ENCODE measurements around the gene DIAPH2. TPM values are rescaled to one million over a fixed set of nuclear protein-coding genes. Genes with fewer than 3 reads are reported as not detected.

The DIAPH2 gene
- total and polyA plus RNA-seq, 2 donors (not counting 1 experiment from before 2014, with no cell fraction given): 4.2 to 32.4 TPM

GRCh38 chrX:97461763-97462162 lies 777.1 kb downstream of the DIAPH2 start:
- no peak for ATAC-seq (ENCODE audit: low read depth)
- H3K9me3 ChIP-seq (ENCODE audit: control extremely low read depth in 1 of 3, control insufficient read depth in 2 of 3, insufficient read depth in 1 of 3, low read length in 2 of 3): no peaks in the 10 kb centered on the region
- no peak overlapping the region for H3K27ac ChIP-seq (ENCODE audit: low read length in 2 of 2)
- H3K36me3 ChIP-seq (replicated peaks in 1 of 2; ENCODE audit: control extremely low read depth in 1 of 2, control insufficient read depth in 1 of 2, extremely low read depth in 1 of 2, insufficient read depth in 2 of 2, low read length in 1 of 2): no peaks in the 10 kb centered on the region
- H2AFZ ChIP-seq (ENCODE audit: insufficient read depth, low read depth, low read length, poor library complexity, severe bottlenecking): no peak overlapping the region
- no peaks in the 10 kb centered on the region for H3K79me2 ChIP-seq (ENCODE audit: control insufficient read depth, insufficient read depth, low read length)
- CTCF ChIA-PET: no interaction called here
- Mint-ChIP-seq H3K27me3 (no peaks in the 10 kb centered on the region), H3K4me3 (no peak overlapping the region), H3K27ac (no peak overlapping the region), H3K4me1 (no peaks in the 10 kb centered on the region), H3K9me3 (ENCODE audit: insufficient read depth) (no peaks in the 10 kb centered on the region)
- no CpG with 5 or more reads among the region's 1 CpG for WGBS (ENCODE audit: insufficient coverage)
- no peak overlapping the region for H3K4me2 ChIP-seq (replicated peaks; ENCODE audit: low read depth, low read length, poor library complexity, severe bottlenecking)
- TF ChIP-seq EZH2 (IDR thresholded peaks at IDR 0.05; ENCODE audit: borderline replicate concordance, insufficient read depth, low read depth, low read length, poor library complexity, severe bottlenecking): no peak
- TF ChIP-seq, protein P1, sequence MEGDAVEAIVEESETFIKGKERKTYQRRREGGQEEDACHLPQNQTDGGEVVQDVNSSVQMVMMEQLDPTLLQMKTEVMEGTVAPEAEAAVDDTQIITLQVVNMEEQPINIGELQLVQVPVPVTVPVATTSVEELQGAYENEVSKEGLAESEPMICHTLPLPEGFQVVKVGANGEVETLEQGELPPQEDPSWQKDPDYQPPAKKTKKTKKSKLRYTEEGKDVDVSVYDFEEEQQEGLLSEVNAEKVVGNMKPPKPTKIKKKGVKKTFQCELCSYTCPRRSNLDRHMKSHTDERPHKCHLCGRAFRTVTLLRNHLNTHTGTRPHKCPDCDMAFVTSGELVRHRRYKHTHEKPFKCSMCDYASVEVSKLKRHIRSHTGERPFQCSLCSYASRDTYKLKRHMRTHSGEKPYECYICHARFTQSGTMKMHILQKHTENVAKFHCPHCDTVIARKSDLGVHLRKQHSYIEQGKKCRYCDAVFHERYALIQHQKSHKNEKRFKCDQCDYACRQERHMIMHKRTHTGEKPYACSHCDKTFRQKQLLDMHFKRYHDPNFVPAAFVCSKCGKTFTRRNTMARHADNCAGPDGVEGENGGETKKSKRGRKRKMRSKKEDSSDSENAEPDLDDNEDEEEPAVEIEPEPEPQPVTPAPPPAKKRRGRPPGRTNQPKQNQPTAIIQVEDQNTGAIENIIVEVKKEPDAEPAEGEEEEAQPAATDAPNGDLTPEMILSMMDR (IDR thresholded peaks at IDR 0.05): no peak
- DNase-seq: no peak
- no peak overlapping the region for H3K4me3 ChIP-seq (ENCODE audit: control extremely low read depth in 1 of 5, extremely low read depth in 1 of 5, insufficient read depth in 1 of 5, low read depth in 2 of 5, low read length in 4 of 5)
- no peak overlapping the region for H3K9ac ChIP-seq (ENCODE audit: low read length)
- intact Hi-C loops (cut with micrococcal nuclease): no loop called here
- POLR2A ChIA-PET: no interaction called here
- H4K20me1 ChIP-seq (ENCODE audit: control insufficient read depth, insufficient read depth, low read length, poor library complexity, severe bottlenecking): no peaks in the 10 kb centered on the region
- no peaks in the 10 kb centered on the region for H3K4me1 ChIP-seq (ENCODE audit: control insufficient read depth in 2 of 2, insufficient read depth in 2 of 2, low read length in 2 of 2)
- no peaks in the 10 kb centered on the region for H3K27me3 ChIP-seq (replicated peaks in 1 of 4; ENCODE audit: control extremely low read depth in 1 of 4, control insufficient read depth in 3 of 4, insufficient read depth in 4 of 4, low read length in 3 of 4)

DNA sequence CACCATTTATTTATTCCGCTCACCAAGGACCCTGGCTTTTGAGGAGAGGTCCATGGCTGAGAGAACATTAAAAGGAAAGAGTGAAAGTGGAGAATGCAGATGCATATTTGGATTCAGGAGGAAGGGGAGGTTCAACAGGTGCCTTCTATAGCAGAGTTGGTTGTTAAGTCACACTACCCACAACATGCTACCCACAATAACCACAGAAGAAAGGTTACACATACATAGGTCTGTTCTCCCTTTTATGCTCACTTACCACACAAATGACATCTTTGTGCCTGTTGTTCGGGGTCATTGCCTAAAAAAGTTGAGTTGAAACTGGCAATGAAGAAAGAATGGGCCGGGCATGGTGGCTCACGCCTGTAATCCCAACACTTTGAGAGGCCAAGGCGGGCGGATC lies 786.4 kb downstream of the DIAPH2 start:
- H3K4me1 ChIP-seq (ENCODE audit: control insufficient read depth in 2 of 2, insufficient read depth in 2 of 2, low read length in 2 of 2): no peaks in the 10 kb centered on the region
- TF ChIP-seq, protein P1 (IDR thresholded peaks at IDR 0.05): no peak
- no peak for TF ChIP-seq EZH2 (IDR thresholded peaks at IDR 0.05; ENCODE audit: borderline replicate concordance, insufficient read depth, low read depth, low read length, poor library complexity, severe bottlenecking)
- intact Hi-C loops (cut with micrococcal nuclease): no loop called here
- no peaks in the 10 kb centered on the region for H3K79me2 ChIP-seq (ENCODE audit: control insufficient read depth, insufficient read depth, low read length)
- ChIA-PET POLR2A (no interaction called here), CTCF (no interaction called here)
- no peak overlapping the region for H3K4me3 ChIP-seq (ENCODE audit: control extremely low read depth in 1 of 5, extremely low read depth in 1 of 5, insufficient read depth in 1 of 5, low read depth in 2 of 5, low read length in 4 of 5)
- no peak overlapping the region for H3K27ac ChIP-seq (ENCODE audit: low read length in 2 of 2)
- no peak for DNase-seq
- H3K9me3 Mint-ChIP-seq (ENCODE audit: insufficient read depth): no peaks in the 10 kb centered on the region
- H3K36me3 ChIP-seq (replicated peaks in 1 of 2; ENCODE audit: control extremely low read depth in 1 of 2, control insufficient read depth in 1 of 2, extremely low read depth in 1 of 2, insufficient read depth in 2 of 2, low read length in 1 of 2): no peaks in the 10 kb centered on the region
- H3K4me1 Mint-ChIP-seq: no peaks in the 10 kb centered on the region
- H3K4me3 Mint-ChIP-seq: no peak overlapping the region
- H2AFZ ChIP-seq (ENCODE audit: insufficient read depth, low read depth, low read length, poor library complexity, severe bottlenecking): no peak overlapping the region
- no peak overlapping the region for H3K4me2 ChIP-seq (replicated peaks; ENCODE audit: low read depth, low read length, poor library complexity, severe bottlenecking)
- WGBS (ENCODE audit: insufficient coverage): no CpG with 5 or more reads among the region's 6 CpGs
- no peaks in the 10 kb centered on the region for H4K20me1 ChIP-seq (ENCODE audit: control insufficient read depth, insufficient read depth, low read length, poor library complexity, severe bottlenecking)
- no peak for ATAC-seq (ENCODE audit: low read depth)
- no peaks in the 10 kb centered on the region for H3K9me3 ChIP-seq (ENCODE audit: control extremely low read depth in 1 of 3, control insufficient read depth in 2 of 3, insufficient read depth in 1 of 3, low read length in 2 of 3)
- H3K27ac Mint-ChIP-seq: no peak overlapping the region
- no peaks in the 10 kb centered on the region for H3K27me3 ChIP-seq (replicated peaks in 1 of 4; ENCODE audit: control extremely low read depth in 1 of 4, control insufficient read depth in 3 of 4, insufficient read depth in 4 of 4, low read length in 3 of 4)
- H3K9ac ChIP-seq (ENCODE audit: low read length): no peak overlapping the region
- H3K27me3 Mint-ChIP-seq: no peaks in the 10 kb centered on the region

Measured in B cell (primary cell).